Measurements from ENCODE around the gene TUG1. TPM values are rescaled to one million over a fixed set of nuclear protein-coding genes. Genes with fewer than 3 reads are reported as not detected.

TUG1 gene
- total and polyA plus RNA-seq, 8 donors: 11.3 to 108 (median 55.5) TPM

DNA sequence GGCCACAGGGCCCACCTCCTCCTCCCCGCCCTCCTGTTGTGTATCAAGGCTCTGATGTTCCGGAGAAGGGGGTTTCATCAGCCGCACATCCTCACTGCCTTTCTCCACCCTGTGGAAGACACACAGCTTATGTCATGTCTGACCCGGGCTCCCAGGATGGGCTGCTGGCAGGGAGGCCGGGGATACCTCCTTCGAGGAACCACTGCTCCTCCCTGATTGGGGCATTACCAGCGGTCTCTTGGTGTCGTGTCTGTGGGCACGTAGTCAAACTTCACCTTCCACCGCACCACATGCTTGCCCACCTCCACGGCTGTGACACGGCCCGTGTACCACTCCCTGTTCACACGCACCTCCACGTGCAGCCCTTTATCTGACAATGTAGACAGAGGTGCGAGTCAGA, 36.4 kb upstream of the TUG1 start:
- peaks cover 85 to 100% (median 99%) of the 10 kb centered on the region in 4 donors for H3K36me3 ChIP-seq
- H3K4me1 ChIP-seq: peaks cover 0 to 6% (median 0%) of the 10 kb centered on the region in 4 donors
- TF ChIP-seq POLR2A (IDR thresholded peaks at IDR 0.05) (no peak), POLR2AphosphoS5 (IDR thresholded peaks at IDR 0.05) (no peak), EP300 (IDR thresholded peaks at IDR 0.05) (no peak)
- TF ChIP-seq, protein P1, sequence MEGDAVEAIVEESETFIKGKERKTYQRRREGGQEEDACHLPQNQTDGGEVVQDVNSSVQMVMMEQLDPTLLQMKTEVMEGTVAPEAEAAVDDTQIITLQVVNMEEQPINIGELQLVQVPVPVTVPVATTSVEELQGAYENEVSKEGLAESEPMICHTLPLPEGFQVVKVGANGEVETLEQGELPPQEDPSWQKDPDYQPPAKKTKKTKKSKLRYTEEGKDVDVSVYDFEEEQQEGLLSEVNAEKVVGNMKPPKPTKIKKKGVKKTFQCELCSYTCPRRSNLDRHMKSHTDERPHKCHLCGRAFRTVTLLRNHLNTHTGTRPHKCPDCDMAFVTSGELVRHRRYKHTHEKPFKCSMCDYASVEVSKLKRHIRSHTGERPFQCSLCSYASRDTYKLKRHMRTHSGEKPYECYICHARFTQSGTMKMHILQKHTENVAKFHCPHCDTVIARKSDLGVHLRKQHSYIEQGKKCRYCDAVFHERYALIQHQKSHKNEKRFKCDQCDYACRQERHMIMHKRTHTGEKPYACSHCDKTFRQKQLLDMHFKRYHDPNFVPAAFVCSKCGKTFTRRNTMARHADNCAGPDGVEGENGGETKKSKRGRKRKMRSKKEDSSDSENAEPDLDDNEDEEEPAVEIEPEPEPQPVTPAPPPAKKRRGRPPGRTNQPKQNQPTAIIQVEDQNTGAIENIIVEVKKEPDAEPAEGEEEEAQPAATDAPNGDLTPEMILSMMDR (IDR thresholded peaks at IDR 0.05): no peak
- no peak overlapping the region for H3K4me3 ChIP-seq
- H3K27me3 ChIP-seq: no peaks in the 10 kb centered on the region
- 91 to 98% (median 94%) methylated on average over 15 to 16 of the region's 16 CpGs for WGBS, 5 donors
- no peak overlapping the region for H3K27ac ChIP-seq
- intact Hi-C loops (cut with DNase I; ENCODE audit: low total_unique reads): no loop called here
- H3K9me3 ChIP-seq: no peaks in the 10 kb centered on the region
- DNase-seq: no peak

GRCh38 chr22:30933457-30933856, 35.6 kb upstream of the TUG1 start:
- TF ChIP-seq, protein P1 (IDR thresholded peaks at IDR 0.05): no peak
- TF ChIP-seq EP300 (IDR thresholded peaks at IDR 0.05): no peak
- TF ChIP-seq POLR2AphosphoS5 (IDR thresholded peaks at IDR 0.05): no peak
- no peak for TF ChIP-seq POLR2A (IDR thresholded peaks at IDR 0.05)
- no peak for DNase-seq

GRCh38 chr22:30934053-30934452, 35.0 kb upstream of the TUG1 start:
- peaks cover 85 to 100% (median 100%) of the 10 kb centered on the region in 4 donors for H3K36me3 ChIP-seq
- peaks cover 0 to 6% (median 0%) of the 10 kb centered on the region in 4 donors for H3K4me1 ChIP-seq
- no peak for DNase-seq
- TF ChIP-seq, protein P1 (IDR thresholded peaks at IDR 0.05): no peak
- TF ChIP-seq EP300 (IDR thresholded peaks at IDR 0.05) (no peak), POLR2A (IDR thresholded peaks at IDR 0.05) (no peak), POLR2AphosphoS5 (IDR thresholded peaks at IDR 0.05) (no peak)
- intact Hi-C loops (cut with DNase I; ENCODE audit: low total_unique reads): no loop called here
- H3K27me3 ChIP-seq: no peaks in the 10 kb centered on the region
- WGBS, 5 donors: 91 to 97% (median 94%) methylated on average over 8 of the region's 8 CpGs
- no peak overlapping the region for H3K27ac ChIP-seq
- H3K4me3 ChIP-seq: no peak overlapping the region
- no peaks in the 10 kb centered on the region for H3K9me3 ChIP-seq

More at GRCh38 chr22:30933457-30933856, 35.6 kb upstream of the TUG1 start:
- intact Hi-C loops (cut with DNase I; ENCODE audit: low total_unique reads): no loop called here
- Histone ChIP-seq H3K4me3 (no peak overlapping the region), H3K9me3 (no peaks in the 10 kb centered on the region), H3K27ac (no peak overlapping the region), H3K36me3 (peaks cover 83 to 100% (median 99%) of the 10 kb centered on the region in 4 donors), H3K4me1 (peaks cover 0 to 6% (median 0%) of the 10 kb centered on the region in 4 donors), H3K27me3 (no peaks in the 10 kb centered on the region)
- WGBS, 5 donors: 88 to 92% (median 89%) methylated on average over 7 of the region's 7 CpGs

DNA sequence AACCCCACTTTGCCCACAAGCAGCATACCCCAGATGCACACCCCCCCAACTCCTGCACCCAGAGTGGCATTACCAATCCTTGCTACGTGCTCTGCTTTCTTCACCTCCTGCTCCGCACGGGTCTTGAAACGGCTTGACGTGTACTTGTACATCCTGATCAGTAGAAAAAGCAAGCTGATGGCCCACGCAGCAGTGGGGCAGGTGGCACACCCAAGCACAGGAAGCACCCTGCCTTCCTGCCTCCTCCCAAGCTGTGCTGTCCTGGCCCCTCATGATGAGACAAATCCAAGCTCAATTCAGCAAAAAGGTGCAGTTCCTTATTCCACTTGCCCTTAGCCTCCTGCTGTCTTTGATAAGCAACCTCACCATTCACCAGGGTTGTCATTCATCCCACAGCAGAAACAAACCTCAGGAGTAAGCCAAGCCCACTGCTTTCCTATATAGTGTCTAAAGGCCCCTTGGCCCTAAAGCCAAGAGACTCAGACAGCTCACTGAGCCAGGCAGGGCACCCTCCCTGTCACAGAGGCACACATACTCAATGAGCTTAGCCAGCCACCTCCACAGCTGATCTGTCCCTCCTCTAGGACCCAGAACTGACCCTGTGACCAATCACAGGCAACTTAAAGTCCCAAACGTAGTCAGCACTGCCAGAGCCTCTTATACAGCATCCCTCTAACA, 28.2 kb upstream of the TUG1 start:
- Histone ChIP-seq H3K4me1 (no peaks in the 10 kb centered on the region), H3K27ac (no peak overlapping the region), H3K27me3 (no peaks in the 10 kb centered on the region), H3K4me3 (no peak overlapping the region), H3K9me3 (no peaks in the 10 kb centered on the region), H3K36me3 (peaks cover 96 to 100% (median 100%) of the 10 kb centered on the region in 4 donors)
- 79 to 87% (median 85%) methylated on average over 7 of the region's 7 CpGs for WGBS, 5 donors
- no peak for TF ChIP-seq EP300 (IDR thresholded peaks at IDR 0.05)
- TF ChIP-seq POLR2AphosphoS5 (IDR thresholded peaks at IDR 0.05): no peak
- TF ChIP-seq POLR2A (IDR thresholded peaks at IDR 0.05): no peak
- TF ChIP-seq, protein P1 (IDR thresholded peaks at IDR 0.05): no peak
- intact Hi-C loops (cut with DNase I; ENCODE audit: low total_unique reads): loop anchor here (10.0 kb wide), 1 partner anchor 204 kb away; the partner anchor contains the start of gene PLA2G3
- no peak for DNase-seq
